Lower leg skin (tissue), 4 donors: Measurements from ENCODE around the gene PDE3B. TPM values are rescaled to one million over a fixed set of nuclear protein-coding genes. Genes with fewer than 3 reads are reported as not detected.
A peak's percentile ranks its signal among the peaks of the same experiment; 100 is the strongest.

Experiments
- DNase-seq, 2 donors: peaks; one replicate each; pipeline ENCODE4 v3.0.0-alpha.2; 2019; ENCODE audit warnings: low spot score in 2 of 2
- H3K4me3 ChIP-seq: fragments of 200-600 bp; sonication (generic); 2 replicates; pipeline ENCODE4 v1.5.1; 2017; ENCODE audit warnings: mild to moderate bottlenecking, low read depth; ENCODE audit not compliant: poor library complexity, severe bottlenecking
- POLR2A ChIP-seq, 2 donors: fragments of 450-650 bp; IDR thresholded peaks; one replicate each; pipeline ENCODE4 v1.6.1; 2016 to 2017; ENCODE audit warnings: antibody characterized with exemption in 2 of 2, mild to moderate bottlenecking in 1 of 2, moderate library complexity in 1 of 2
- WGBS, 2 donors: methylation state at CpG; one replicate each; pipeline ENCODE4 v1.1.5; 2018; 5-methylcytosine and 5-hydroxymethylcytosine counted together
- intact Hi-C: fragments of 100-400 bp; cut with DNase I; formaldehyde crosslinking; loops from one replicate; pipeline ENCODE4 v1.15.0; 2023; ENCODE audit warnings: low total_unique reads
- total RNA-seq, 4 donors: library from RNA; depleted of rRNA; stranded (reverse); fragments of >200 nt; gene quantifications; one replicate each; pipeline ENCODE4 v1.1.0, GENCODE V29; 2016
- TF ChIP-seq, protein P1 (sequence below), 3 donors: fragments of 450-650 bp; IDR thresholded peaks; one replicate each; pipeline ENCODE4 v1.5.1; 2016; ENCODE audit warnings: antibody characterized with exemption in 3 of 3, mild to moderate bottlenecking in 3 of 3, moderate library complexity in 2 of 3

PDE3B gene
- total RNA-seq, 4 donors from 2014 or later = 0.88 to 4.3 (median 2.1) TPM

DNA sequence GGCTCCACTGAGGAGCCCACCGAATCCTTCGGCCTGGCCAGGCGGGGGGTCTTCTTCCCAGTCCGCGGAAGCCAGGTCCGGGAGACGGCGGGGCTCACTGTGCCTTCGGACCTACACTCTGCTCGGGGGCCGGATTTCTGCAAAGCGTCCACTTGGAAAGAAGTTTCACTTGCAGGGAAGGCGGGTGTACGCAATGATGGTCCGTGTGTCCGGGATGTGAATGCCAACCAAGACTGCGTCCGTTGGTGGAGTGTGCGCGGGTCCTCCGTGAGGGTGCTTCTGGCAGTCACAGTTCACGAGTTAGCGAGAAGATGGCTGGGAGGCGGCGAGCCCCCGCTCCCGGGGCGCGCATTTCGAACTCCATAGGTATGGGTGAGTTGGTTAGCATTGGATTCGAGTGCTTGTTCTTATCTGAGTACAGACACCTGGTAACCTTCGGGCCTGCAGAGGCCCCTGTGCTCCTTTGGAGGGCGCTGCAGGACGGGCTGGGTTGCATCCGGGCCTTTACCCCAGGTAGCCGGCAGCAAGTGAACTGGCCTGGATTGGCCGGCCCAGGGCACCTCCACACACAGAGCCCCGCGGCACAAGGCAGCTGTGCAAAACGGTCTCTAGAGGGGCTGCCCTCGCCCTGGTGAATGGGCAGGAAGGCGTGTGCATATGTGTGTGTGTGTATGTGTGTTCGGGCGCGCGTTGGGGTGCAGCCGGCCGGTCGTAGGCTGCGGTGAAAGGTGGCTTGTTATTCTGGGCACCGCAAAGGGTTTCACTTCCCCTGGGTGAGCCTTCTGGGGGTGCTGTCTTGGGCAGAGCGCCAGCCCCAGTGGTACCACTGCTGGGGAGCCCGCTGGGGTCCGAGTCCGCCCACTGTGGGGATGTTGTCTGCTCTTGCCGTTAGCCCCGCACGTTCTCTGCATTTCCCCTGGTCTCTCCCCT, 261.8 kb downstream of the PDE3B start:
- H3K4me3 ChIP-seq = peak overlapping the region; percentile 23
- TF ChIP-seq, protein P1, sequence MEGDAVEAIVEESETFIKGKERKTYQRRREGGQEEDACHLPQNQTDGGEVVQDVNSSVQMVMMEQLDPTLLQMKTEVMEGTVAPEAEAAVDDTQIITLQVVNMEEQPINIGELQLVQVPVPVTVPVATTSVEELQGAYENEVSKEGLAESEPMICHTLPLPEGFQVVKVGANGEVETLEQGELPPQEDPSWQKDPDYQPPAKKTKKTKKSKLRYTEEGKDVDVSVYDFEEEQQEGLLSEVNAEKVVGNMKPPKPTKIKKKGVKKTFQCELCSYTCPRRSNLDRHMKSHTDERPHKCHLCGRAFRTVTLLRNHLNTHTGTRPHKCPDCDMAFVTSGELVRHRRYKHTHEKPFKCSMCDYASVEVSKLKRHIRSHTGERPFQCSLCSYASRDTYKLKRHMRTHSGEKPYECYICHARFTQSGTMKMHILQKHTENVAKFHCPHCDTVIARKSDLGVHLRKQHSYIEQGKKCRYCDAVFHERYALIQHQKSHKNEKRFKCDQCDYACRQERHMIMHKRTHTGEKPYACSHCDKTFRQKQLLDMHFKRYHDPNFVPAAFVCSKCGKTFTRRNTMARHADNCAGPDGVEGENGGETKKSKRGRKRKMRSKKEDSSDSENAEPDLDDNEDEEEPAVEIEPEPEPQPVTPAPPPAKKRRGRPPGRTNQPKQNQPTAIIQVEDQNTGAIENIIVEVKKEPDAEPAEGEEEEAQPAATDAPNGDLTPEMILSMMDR (IDR thresholded peaks at IDR 0.05) = no peak
- no peak for TF ChIP-seq POLR2A (IDR thresholded peaks at IDR 0.05)
- intact Hi-C loops = loop anchor here (5.0 kb wide), 1 partner anchor 113 kb away; no protein-coding TSS in a partner anchor
- peak in 1 of 2 donors; percentile 87 for DNase-seq
- 9 to 16% methylated on average over 34 to 38 of the region's 58 CpGs for WGBS, 2 donors

DNA sequence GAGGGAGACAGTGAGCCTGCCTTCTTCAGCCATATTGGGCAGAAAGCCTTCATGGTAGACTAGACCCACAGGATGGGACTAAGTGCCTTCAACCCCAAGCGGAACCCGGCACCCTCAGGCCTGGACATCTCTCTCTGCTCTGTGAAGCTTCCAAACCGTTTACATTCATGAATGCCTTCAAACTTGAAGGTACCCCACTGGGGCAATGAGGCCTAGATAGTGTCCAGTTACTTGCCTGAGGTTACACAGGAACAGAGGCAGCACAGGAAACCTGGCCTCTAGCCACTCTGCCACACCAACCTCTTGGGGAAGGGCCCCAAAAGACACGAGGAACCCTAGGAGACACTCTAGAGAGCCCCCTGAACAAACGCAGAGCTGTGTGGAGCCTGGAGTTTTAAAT, 263.0 kb downstream of the PDE3B start:
- H3K4me3 ChIP-seq = no peak overlapping the region
- no peak for DNase-seq
- TF ChIP-seq, protein P1 (IDR thresholded peaks at IDR 0.05) = no peak
- no peak for TF ChIP-seq POLR2A (IDR thresholded peaks at IDR 0.05)
- intact Hi-C loops = loop anchor here (5.0 kb wide), 1 partner anchor 114 kb away; no protein-coding TSS in a partner anchor
- WGBS, 2 donors = 79% methylated on average over 5 of the region's 5 CpGs

DNA sequence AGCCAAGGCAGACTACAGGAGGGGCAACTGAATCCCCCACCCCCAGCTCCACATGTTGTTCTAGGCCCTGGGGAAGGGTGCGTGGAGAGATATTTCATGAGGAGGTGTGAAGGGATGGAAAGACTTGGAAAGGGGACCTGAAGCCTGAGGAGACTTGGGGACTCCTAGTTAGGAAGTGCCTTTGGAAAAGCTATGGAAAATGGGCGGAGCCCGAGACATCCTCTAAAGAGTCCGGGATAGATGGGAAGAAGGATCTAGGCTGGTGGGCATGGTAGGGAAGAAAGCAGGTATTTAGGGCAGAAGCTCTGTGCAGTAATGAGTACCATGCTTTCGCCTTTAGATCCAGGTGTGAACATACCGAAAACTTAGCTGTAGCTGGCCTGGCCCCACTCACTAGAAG, 263.4 kb downstream of the PDE3B start:
- intact Hi-C loops = loop anchor here (5.0 kb wide), 1 partner anchor 115 kb away; no protein-coding TSS in a partner anchor

DNA sequence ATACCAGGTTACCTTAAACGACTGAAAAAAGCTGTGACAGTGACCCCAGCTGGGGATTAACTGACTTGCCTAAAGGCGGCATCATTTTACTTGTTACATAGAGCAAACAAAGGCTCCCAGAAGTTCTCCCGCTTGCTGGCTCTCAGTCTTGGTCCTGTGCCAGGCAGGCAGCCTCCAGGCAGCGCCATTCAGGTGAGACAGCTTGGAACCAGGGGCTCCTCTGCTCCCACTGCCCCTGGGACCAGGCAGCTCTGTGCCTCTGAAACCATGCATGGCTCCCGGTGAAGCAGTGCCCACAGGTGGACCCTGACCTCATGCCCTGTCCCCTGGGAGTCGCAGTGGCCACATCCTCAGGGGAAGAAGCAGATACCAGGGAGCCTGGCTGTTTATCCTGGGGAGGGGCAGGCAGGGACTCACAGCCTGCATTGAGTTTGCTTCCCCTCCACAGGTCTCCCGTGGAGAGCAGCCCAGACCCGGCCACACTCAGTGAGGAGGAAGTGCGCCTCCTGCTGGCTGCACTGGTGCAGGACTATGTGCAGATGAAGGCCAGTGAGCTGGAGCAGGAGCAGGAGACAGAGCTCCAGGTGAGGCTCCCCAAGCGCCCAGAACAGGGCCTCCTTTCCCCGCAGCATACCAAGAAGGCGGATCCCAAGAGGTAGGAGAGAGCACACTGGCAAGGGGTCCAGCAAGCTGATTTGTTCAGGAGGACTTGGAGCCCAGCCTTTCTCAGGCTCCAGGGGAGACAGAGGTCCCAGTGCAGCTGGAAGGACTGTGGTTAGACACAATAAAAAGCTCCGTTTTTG, 264.0 kb downstream of the PDE3B start:
- H3K4me3 ChIP-seq = no peak overlapping the region
- WGBS, 2 donors = 16 to 33% methylated on average over 10 to 11 of the region's 13 CpGs
- TF ChIP-seq, protein P1 (IDR thresholded peaks at IDR 0.05) = no peak
- no peak for TF ChIP-seq POLR2A (IDR thresholded peaks at IDR 0.05)
- intact Hi-C loops = loop anchor here (5.0 kb wide), 1 partner anchor 115 kb away; no protein-coding TSS in a partner anchor
- peak; percentile 61 to 94 for DNase-seq

More for the DNA sequence above, 263.4 kb downstream of the PDE3B start:
- WGBS, 2 donors = 85 to 86% methylated on average over 6 of the region's 6 CpGs
- DNase-seq = no peak
- TF ChIP-seq, protein P1 (IDR thresholded peaks at IDR 0.05) = no peak
- no peak for TF ChIP-seq POLR2A (IDR thresholded peaks at IDR 0.05)
- H3K4me3 ChIP-seq = no peak overlapping the region

DNA sequence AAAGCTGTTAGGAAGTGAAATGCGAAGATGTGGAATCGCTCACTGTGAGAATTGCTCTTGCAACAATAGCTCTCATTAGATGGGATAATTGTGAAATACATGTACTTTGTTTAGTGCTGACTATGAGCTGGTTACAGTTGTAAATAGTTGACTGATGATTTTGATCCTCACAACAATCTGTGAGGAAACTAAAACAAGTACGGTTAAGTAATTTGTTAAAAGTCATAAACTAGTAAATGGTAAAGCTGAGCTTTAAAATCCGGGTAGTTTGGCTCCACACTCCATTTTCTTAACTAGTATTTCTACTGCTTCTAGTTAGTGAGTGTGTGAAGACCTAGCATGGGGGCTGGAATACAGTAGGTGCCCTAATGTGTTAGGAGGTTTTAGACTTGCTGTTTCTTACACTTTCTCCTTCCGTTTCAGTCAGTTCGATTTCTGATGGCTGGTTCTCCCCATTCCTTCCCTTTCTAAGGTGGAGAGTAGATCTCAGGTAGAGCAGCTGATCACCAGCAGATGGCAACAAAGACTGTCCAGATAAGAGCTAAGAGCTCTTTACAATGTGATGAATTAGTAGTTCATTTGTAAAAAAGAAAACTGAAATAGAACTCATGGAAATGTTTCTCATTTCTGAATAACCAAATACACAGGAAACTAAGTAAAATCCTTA, 264.7 kb downstream of the PDE3B start:
- TF ChIP-seq POLR2A (IDR thresholded peaks at IDR 0.05) = no peak
- TF ChIP-seq, protein P1 (IDR thresholded peaks at IDR 0.05) = no peak
- H3K4me3 ChIP-seq = no peak overlapping the region
- WGBS, 2 donors = 30% methylated on average over 6 of the region's 6 CpGs
- intact Hi-C loops = loop anchor here (5.0 kb wide), 1 partner anchor 116 kb away; no protein-coding TSS in a partner anchor
- DNase-seq = no peak
